Liver (tissue), 3 donors: ENCODE measurements around the gene GNAT2.

Experiments used
- JUND ChIP-seq, 2 donors: IDR thresholded peaks; 2 replicates each; pipeline ENCODE4 v1.6.1; 2016; ENCODE audit warnings: antibody characterized with exemption in 2 of 2
- RAD21 ChIP-seq, 2 donors: IDR thresholded peaks; 2 replicates each; pipeline ENCODE4 v1.6.1; 2016; ENCODE audit warnings: antibody characterized with exemption in 2 of 2, mild to moderate bottlenecking in 2 of 2
- RXRA ChIP-seq, 2 donors: IDR thresholded peaks; 2 replicates each; pipeline ENCODE4 v1.6.1; 2017 to 2018; ENCODE audit warnings: antibody characterized with exemption in 2 of 2, mild to moderate bottlenecking in 1 of 2
- TAF1 ChIP-seq: conservative IDR thresholded peaks from 2 replicates; pipeline ENCODE4 v1.6.1; 2016; ENCODE audit warnings: antibody characterized with exemption, mild to moderate bottlenecking
- YY1 ChIP-seq: IDR thresholded peaks from 2 replicates; pipeline ENCODE4 v1.6.1; 2016; ENCODE audit warnings: antibody characterized with exemption, mild to moderate bottlenecking
- ZBTB33 ChIP-seq: IDR thresholded peaks from 2 replicates; pipeline ENCODE4 v1.6.1; 2016; ENCODE audit warnings: antibody characterized with exemption
- TF ChIP-seq, protein P1 (sequence below): fragments of 150-350 bp; IDR thresholded peaks from 2 replicates; pipeline ENCODE4 v1.5.1; 2017; ENCODE audit warnings: improper control_type of control experiment, low read depth, low read length; ENCODE audit not compliant: missing input control
- TF ChIP-seq, protein P2 (sequence below): IDR thresholded peaks from 2 replicates; pipeline ENCODE4 v1.6.1; 2016; ENCODE audit warnings: antibody characterized with exemption
- donor health status: healthy.
- donor health status: healthy.

GRCh38 chr1:109569323-109569722 lies 50.1 kb downstream of the GNAT2 start:
- TF ChIP-seq, protein P1, sequence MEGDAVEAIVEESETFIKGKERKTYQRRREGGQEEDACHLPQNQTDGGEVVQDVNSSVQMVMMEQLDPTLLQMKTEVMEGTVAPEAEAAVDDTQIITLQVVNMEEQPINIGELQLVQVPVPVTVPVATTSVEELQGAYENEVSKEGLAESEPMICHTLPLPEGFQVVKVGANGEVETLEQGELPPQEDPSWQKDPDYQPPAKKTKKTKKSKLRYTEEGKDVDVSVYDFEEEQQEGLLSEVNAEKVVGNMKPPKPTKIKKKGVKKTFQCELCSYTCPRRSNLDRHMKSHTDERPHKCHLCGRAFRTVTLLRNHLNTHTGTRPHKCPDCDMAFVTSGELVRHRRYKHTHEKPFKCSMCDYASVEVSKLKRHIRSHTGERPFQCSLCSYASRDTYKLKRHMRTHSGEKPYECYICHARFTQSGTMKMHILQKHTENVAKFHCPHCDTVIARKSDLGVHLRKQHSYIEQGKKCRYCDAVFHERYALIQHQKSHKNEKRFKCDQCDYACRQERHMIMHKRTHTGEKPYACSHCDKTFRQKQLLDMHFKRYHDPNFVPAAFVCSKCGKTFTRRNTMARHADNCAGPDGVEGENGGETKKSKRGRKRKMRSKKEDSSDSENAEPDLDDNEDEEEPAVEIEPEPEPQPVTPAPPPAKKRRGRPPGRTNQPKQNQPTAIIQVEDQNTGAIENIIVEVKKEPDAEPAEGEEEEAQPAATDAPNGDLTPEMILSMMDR: no peak
- TF ChIP-seq, protein P2, sequence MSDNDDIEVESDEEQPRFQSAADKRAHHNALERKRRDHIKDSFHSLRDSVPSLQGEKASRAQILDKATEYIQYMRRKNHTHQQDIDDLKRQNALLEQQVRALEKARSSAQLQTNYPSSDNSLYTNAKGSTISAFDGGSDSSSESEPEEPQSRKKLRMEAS: no peak
- TF ChIP-seq YY1: no peak
- TF ChIP-seq RAD21 (IDR thresholded peaks at IDR 0.05): no peak
- no peak for TF ChIP-seq JUND (IDR thresholded peaks at IDR 0.05)
- no peak for TF ChIP-seq RXRA (IDR thresholded peaks at IDR 0.05)
- TF ChIP-seq TAF1: no peak
- no peak for TF ChIP-seq ZBTB33
